GM12878 (cell line): ENCODE results near the gene DRAP1. TPM values are rescaled to one million over a fixed set of nuclear protein-coding genes. Genes with fewer than 3 reads are reported as not detected.

Experiments used
- ATAC-seq: fragments of 200-7000 bp; cut with Tn5 transposase; 3 replicates; pipeline ENCODE4 v1.9.1; 2020; ENCODE audit warnings: mild to moderate bottlenecking, moderate library complexity
- BruUV-seq: library from RNA; stranded (reverse); fragments of 400-500 nt; replicated peaks from 2 replicates; lab custom pipeline; 2021; lab: Mats Ljungman, UMichigan
- CTCF ChIA-PET: fragments of 300-600 bp; sonication (Branson Sonifier 250); formaldehyde crosslinking; extraction: SDS; loops from one replicate; lab custom pipeline; 2021; ENCODE audit warnings: inconsistent platforms; lab: Yijun Ruan, JAX
- POLR2A ChIA-PET: fragments of 350-600 bp; formaldehyde crosslinking; extraction: SDS; loops from one replicate; lab custom pipeline; 2021; ENCODE audit warnings: inconsistent platforms; lab: Charles Lee
- RAD21 ChIA-PET: fragments of 300-600 bp; sonication (Branson Sonifier 250); formaldehyde crosslinking; loops from one replicate; lab custom pipeline; 2023; ENCODE audit warnings: antibody characterized with exemption; ENCODE audit not compliant: unreplicated experiment; lab: Charles Lee
- SMC1A ChIA-PET: fragments of 300-600 bp; sonication (Branson Sonifier 250); formaldehyde crosslinking; loops from one replicate; lab custom pipeline; 2023; ENCODE audit not compliant: unreplicated experiment, uncharacterized antibody; lab: Charles Lee
- DNase-seq: peaks from one replicate; pipeline ENCODE4 v3.0.0-alpha.2; 2011; ENCODE audit warnings: low read depth, low spot score
- FAIRE-seq: peaks from 3 replicates; lab custom pipeline; 2011; peaks lifted over from hg19 to GRCh38; lab: Jason Lieb, UNC
- H2AFZ ChIP-seq: 2 replicates; pipeline ENCODE4 v1.6.0; 2011; ENCODE audit warnings: low read depth, low read length, control low read depth; ENCODE audit not compliant: control insufficient read depth
- H3K27ac ChIP-seq: 2 replicates; pipeline ENCODE4 v1.5.1; 2011; ENCODE audit warnings: control low read depth; ENCODE audit not compliant: control insufficient read depth, insufficient read depth
- H3K27me3 ChIP-seq, 2 experiments: replicated peaks in 1 of 2; 2 replicates each; pipeline versions ENCODE4 v1.6.0 to v1.6.1; 2011; ENCODE audit warnings: low read length in 1 of 2; ENCODE audit not compliant: control insufficient read depth in 2 of 2, insufficient read depth in 2 of 2
- H3K36me3 ChIP-seq, 2 experiments: 2 replicates each; pipeline ENCODE4 v1.5.1; 2011; ENCODE audit warnings: low read length in 1 of 2; ENCODE audit not compliant: control insufficient read depth in 2 of 2, insufficient read depth in 2 of 2
- H3K4me1 ChIP-seq: 2 replicates; pipeline ENCODE4 v1.6.1; 2011; ENCODE audit warnings: mild to moderate bottlenecking, low read length, moderate library complexity, mixed read lengths; ENCODE audit not compliant: control insufficient read depth, insufficient read depth
- H3K4me2 ChIP-seq: 2 replicates; pipeline ENCODE4 v1.6.0; 2011; ENCODE audit warnings: control low read depth; ENCODE audit not compliant: control insufficient read depth, insufficient read depth
- H3K4me3 ChIP-seq: fragments of 200-600 bp; sonication (generic); 2 replicates; pipeline ENCODE4 v1.5.1; 2016
- H3K79me2 ChIP-seq: 2 replicates; pipeline ENCODE4 v1.6.0; 2011; ENCODE audit warnings: low read length; ENCODE audit not compliant: control insufficient read depth, insufficient read depth
- H3K9ac ChIP-seq: 2 replicates; pipeline ENCODE4 v1.8.0; 2011; ENCODE audit warnings: low read length, control low read depth, mixed read lengths; ENCODE audit not compliant: control insufficient read depth, insufficient read depth
- H3K9me3 ChIP-seq: replicated peaks from 3 replicates; pipeline ENCODE4 v1.5.1; 2011; ENCODE audit warnings: mild to moderate bottlenecking, low read length; ENCODE audit not compliant: control insufficient read depth, insufficient read depth
- H4K20me1 ChIP-seq: 2 replicates; pipeline ENCODE4 v1.6.0; 2011; ENCODE audit not compliant: control insufficient read depth, insufficient read depth
- CBFB ChIP-seq: IDR thresholded peaks from 2 replicates; pipeline ENCODE4 v1.6.1; 2016; ENCODE audit warnings: antibody characterized with exemption, low read depth
- FOS ChIP-seq: IDR thresholded peaks from 3 replicates; pipeline ENCODE4 v1.6.1; 2011; ENCODE audit warnings: borderline replicate concordance; ENCODE audit not compliant: insufficient read length; ENCODE audit errors: extremely low read depth
- HCFC1 ChIP-seq: fragments of 150-350 bp; IDR thresholded peaks from 2 replicates; pipeline ENCODE4 v1.6.1; 2014; ENCODE audit warnings: low read length
- IKZF2 ChIP-seq, 2 experiments: fragments of 450-650 bp; IDR thresholded peaks; 2 replicates each; pipeline ENCODE4 v1.6.1; 2017; ENCODE audit warnings: mild to moderate bottlenecking in 2 of 2, moderate library complexity in 2 of 2
- MEF2B ChIP-seq: fragments of 450-650 bp; IDR thresholded peaks from 2 replicates; pipeline ENCODE4 v1.6.1; 2018; ENCODE audit warnings: mild to moderate bottlenecking, moderate library complexity; ENCODE audit not compliant: partially characterized antibody, poor library complexity, severe bottlenecking
- MTA3 ChIP-seq: IDR thresholded peaks from 2 replicates; pipeline ENCODE4 v1.6.1; 2012; ENCODE audit warnings: low read length, inconsistent platforms, borderline replicate concordance
- POLR2A ChIP-seq: IDR thresholded peaks from 2 replicates; pipeline ENCODE4 v1.6.1; 2011; ENCODE audit warnings: low read depth, mild to moderate bottlenecking, low read length
- RUNX3 ChIP-seq: IDR thresholded peaks from 2 replicates; pipeline ENCODE4 v1.6.1; 2012; ENCODE audit warnings: low read length, inconsistent platforms
- ZNF207 ChIP-seq: fragments of 450-650 bp; IDR thresholded peaks from 2 replicates; pipeline ENCODE4 v1.6.1; 2014; ENCODE audit warnings: antibody characterized with exemption, mild to moderate bottlenecking, borderline replicate concordance
- WGBS: methylation state at CpG from one replicate; pipeline ENCODE4 v1.1.6; 2016; ENCODE audit warnings: low lambda C conversion rate; ENCODE audit not compliant: insufficient replicate concordance, insufficient coverage; ENCODE audit errors: missing lambda C conversion rate; 5-methylcytosine and 5-hydroxymethylcytosine counted together
- in situ Hi-C: fragments of 300-500 bp; cut with MboI; formaldehyde crosslinking; loops from 9 replicates; pipeline ENCODE4 v1.14.3; 2018; ENCODE audit warnings: mixed read lengths
- intact Hi-C: fragments of 100-400 bp; cut with micrococcal nuclease; formaldehyde crosslinking; loops from one replicate; pipeline ENCODE4 v1.14.2; 2022; ENCODE audit not compliant: unreplicated experiment
- polyA plus RNA-seq, 11 experiments: library from polyadenylated mRNA; depleted of rRNA in 4 of 11; unstranded in 6 of 11; stranded (reverse) in 5 of 11; fragments of >200 nt; fragmentation: Nextera tagmentation in 4 of 11; fragmentation: Illumina TruSeq in 1 of 11; extraction: Ambion mirVana in 4 of 11; extraction: Trizol in 1 of 11; gene quantifications; 1 replicate in 1 of 11; 2 replicates in 10 of 11; pipeline versions ENCODE4 v1.2.1 to v1.2.3, GENCODE V29; 2011 to 2016; ENCODE audit warnings: inconsistent platforms in 2 of 11, missing spikeins in 2 of 11, low read depth in 1 of 11
- total RNA-seq, 4 experiments: library from RNA; depleted of rRNA in 3 of 4; stranded (reverse); fragments of >200 nt in 3 of 4; fragmentation: Illumina TruSeq in 1 of 4; extraction: Trizol in 1 of 4; gene quantifications; 2 replicates each; pipeline versions ENCODE4 v1.2.1 to v1.2.3, GENCODE V29; 2013 to 2021

DRAP1 gene
- total and polyA plus RNA-seq, 10 of the 15 experiments (the other 5 are each of a cell fraction or from before 2014, with no cell fraction given) = 9.4 to 163 (median 114) TPM

DNA sequence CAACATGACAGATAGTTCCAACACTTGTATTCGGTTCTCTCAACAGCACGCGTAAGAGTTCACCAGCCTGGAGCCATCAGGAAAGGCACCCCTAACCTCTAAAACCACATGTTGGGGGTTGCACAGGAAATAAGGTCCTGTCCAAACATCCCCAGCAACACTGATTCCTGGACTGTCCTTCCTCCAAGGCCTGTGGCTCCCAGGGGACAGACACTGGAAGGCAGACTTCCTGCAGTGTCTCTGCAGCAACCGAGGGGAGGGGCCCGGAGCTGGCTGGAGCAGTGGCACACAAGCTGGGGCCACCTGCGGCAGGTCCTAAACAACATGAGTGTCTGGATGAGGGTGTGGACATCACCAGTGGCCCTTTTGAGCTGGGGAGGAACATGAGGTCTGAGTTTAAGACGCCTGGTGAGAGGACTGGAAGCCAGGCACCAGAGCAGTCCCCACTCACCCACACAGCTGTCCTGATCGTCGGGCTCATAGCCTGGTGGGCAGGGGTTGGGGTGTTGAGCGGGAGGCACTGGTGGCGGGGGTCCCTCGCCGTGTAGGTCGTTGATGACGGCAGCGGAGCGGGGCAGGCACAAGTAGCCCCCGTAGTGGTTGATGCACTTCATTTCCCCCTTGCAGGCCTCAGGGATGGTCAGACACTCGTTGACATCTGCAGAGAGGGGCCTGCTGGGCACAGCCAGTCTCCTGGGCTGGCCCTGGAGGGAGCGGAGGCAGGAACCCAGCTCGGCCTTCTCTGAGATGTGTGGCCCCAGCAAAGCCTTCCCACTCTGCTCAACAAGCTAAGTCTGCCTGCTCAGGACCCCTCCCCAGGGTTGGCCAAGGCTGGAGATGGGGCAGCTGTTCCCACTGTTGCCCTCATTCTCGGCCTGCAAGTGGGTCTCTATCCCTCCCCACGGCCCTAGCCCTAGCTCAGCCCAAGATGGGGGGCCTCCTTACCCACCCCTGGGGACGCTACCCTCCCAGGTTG is 48.2 kb upstream of the DRAP1 start:
- Histone ChIP-seq H4K20me1 (no peaks in the 10 kb centered on the region), H3K4me3 (no peak overlapping the region), H3K27ac (no peak overlapping the region), H3K4me2 (no peak overlapping the region), H3K4me1 (peaks cover 11% of the 10 kb centered on the region), H3K27me3 (no peaks in the 10 kb centered on the region), H3K9me3 (no peaks in the 10 kb centered on the region), H3K79me2 (no peaks in the 10 kb centered on the region), H3K9ac (no peak overlapping the region), H3K36me3 (peaks cover 5 to 9% of the 10 kb centered on the region in 2 experiments; a peak in 3 of 4 replicates), H2AFZ (no peak overlapping the region)
- ChIA-PET CTCF (interaction anchor here (1.1 to 4.5 kb wide), 5 partner anchors 11 to 91 kb away, joined by 3 to 41 read pairs (median 8); partner anchors contain the start of genes CCDC85B, CFL1, FIBP and MUS81), SMC1A (interaction anchor here (1.4 to 2.3 kb wide), 3 partner anchors 11 to 19 kb away, joined by 4 to 7 read pairs (median 6); partner anchors contain the start of genes CCDC85B and MUS81), POLR2A (interaction anchor here (0.6 to 4.5 kb wide), 4 partner anchors 10 to 19 kb away, joined by 3 to 44 read pairs (median 4); partner anchors contain the start of genes CCDC85B, FIBP and MUS81), RAD21 (interaction anchor here (1.0 to 1.3 kb wide), 2 partner anchors 11 to 17 kb away, joined by 3 to 5 read pairs; partner anchors contain the start of genes FIBP and MUS81)
- no peak for FAIRE-seq
- BruUV-seq = no TSS peak
- TF ChIP-seq HCFC1 = no peak
- no peak for TF ChIP-seq ZNF207
- peak; percentile 8; the same call in 1 of the 2 replicates for TF ChIP-seq POLR2A
- no peak for TF ChIP-seq IKZF2 (IDR thresholded peaks at IDR 0.05)
- 0 out of 2 replicates have a peak, but pooled peaks have one; percentile 40 for TF ChIP-seq RUNX3
- no peak for TF ChIP-seq FOS
- peak; percentile 12; the same call in 1 of the 2 replicates for TF ChIP-seq CBFB
- peak; percentile 17 for TF ChIP-seq MEF2B
- 0 out of 2 replicates have a peak, but pooled peaks have one; percentile 20 for TF ChIP-seq MTA3
- intact Hi-C loops = no loop called here
- DNase-seq = no peak
- in situ Hi-C loops = loop anchor here (25.0 kb wide), 1 partner anchor 1634 kb away; the partner anchor contains the start of genes DNAJC4, FKBP2, NUDT22 and PPP1R14B
- peak; percentile 2; the same call in 1 of the 3 replicates for ATAC-seq
- WGBS = 41% methylated on average over 24 of the region's 24 CpGs
